DMS 273 treated with DMSO at 0.1 percent for 48 hours (cell line): ENCODE measurements around the gene GPS2.
"Not testable (repeated sequence)": the region's sequence is repeated elsewhere in the genome, so short reads cannot be mapped to it uniquely, and the experiment has no call there.

ENCODE experiments used
- DNase-seq: peaks from one replicate; lab custom pipeline; 2025; lab: John Stamatoyannopoulos, UW

The GPS2 gene

DNA sequence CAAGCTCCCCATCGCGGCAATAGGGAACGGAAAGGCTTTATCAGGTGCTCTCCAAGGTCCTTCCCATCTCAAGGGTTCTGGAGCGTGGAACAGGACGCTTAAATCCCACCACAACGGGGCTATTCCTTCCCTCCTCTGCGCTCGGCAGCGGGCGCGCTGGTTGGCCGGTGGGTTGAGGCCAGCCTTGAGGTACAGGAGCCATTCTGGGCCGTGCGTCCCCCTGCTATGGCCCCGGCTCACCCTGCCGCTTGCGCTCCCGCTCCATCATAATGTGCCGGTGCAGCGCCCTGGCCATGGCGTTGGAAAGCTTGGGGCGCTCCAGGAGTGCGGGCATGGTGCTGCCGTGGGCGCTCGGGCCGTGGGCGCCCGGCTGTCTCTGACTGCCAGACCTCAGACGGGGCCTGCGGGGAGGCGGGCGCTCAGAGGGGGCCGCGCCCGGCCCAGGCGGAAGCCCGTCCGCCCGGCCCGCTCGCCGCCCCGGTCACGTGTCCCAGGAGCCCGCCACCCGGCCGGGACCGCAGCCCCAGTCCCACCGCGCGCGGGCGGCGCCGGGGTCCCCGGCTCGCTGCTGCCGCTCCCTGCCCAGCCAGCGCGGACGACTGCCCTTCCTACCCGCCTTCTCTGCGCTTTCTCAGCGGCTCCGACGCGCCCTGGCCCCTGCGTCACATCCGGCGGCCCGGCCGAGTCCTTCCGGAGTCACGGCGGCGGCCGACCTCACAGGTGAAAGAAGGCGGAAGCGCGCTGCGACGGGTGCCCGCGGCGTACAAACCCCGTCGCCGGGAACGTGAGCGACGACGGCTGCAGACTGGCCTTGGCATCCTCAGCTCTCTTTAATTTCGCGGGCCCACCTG lies at the start of gene GPS2:
TSS of gene GPS2 (minus strand) at position 642 of the 851 bp plus-strand sequence. CDS start at position 334, 308 bp downstream.
- no peak for DNase-seq

- no peak for DNase-seq
Measured at GRCh38 chr17:7363311-7363710, 48.2 kb upstream of the GPS2 start.

GRCh38 chr17:7361906-7362305 lies 46.7 kb upstream of the GPS2 start:
- DNase-seq: no peak

- DNase-seq: no peak
Measured at GRCh38 chr17:7357381-7357780, 42.2 kb upstream of the GPS2 start.

GRCh38 chr17:7356756-7357155 lies 41.6 kb upstream of the GPS2 start:
- no peak for DNase-seq

DNA sequence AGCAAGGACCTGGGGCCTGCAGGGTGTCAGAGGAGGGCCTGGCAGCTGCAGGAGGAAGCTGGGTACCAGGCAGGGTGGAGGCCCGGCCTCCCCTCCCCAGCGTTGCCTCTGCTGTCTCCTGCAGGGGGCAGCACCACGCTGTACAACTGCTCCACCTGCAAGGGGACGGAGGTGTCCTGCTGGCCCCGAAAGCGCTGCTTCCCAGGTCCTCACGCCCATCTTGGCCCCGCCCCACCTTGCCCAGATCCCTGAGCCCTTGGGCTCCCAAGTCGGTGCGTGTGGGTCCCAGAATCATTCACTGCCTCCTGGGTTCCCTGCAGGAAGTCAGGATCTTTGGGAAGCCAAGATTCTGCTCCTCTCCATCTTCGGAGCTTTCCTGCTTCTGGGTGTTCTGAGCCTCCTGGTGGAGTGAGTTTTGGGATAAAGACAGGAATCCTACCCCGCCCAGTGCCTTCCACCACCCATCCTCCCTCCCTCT lies 41.0 kb upstream of the GPS2 start:
- no peak for DNase-seq

GRCh38 chr17:7355573-7355972 lies 40.4 kb upstream of the GPS2 start:
- DNase-seq: no peak

GRCh38 chr17:7355053-7355452 lies 39.9 kb upstream of the GPS2 start, which contains the start of gene TMEM95:
TSS of gene TMEM95 (plus strand) at chr17:7355156. CDS start at chr17:7355205, 49 bp downstream.
- DNase-seq: no peak

DNA sequence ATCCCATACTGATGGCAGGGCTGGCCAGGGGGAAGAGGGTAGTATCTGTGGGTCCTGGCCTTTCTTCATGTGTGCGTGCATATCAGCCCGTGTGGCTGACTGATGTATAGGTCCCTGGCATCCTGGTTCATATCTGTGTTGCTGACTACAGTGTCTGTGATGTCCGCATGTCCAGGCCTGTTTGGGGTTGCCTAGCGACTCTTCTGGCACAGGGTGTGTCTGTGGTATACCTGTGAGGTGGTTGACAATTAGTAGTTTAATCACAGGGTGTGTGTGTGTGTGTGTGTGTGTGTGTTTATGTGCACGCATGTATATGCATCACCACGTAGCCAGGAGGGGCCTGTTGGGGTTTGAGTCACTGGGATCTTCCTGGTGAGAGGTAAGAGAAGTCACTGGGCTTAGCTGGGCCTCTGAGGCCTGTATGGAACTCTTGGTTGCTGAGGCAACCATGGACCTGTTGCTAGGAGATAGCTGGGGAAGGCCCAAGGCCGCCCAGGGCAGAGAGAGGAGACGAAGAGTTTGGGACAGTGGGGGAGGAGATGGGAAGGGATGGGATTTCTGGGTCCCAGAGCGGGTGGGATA lies 39.2 kb upstream of the GPS2 start:
- no peak for DNase-seq

GRCh38 chr17:7352910-7353635 lies 37.9 kb upstream of the GPS2 start:
- no peak for DNase-seq

GRCh38 chr17:7352503-7352889 lies 37.3 kb upstream of the GPS2 start:
- no peak for DNase-seq

- DNase-seq: no peak
Measured at GRCh38 chr17:7351665-7352502, 36.7 kb upstream of the GPS2 start, which contains the start of gene KCTD11. TSS of gene KCTD11 (plus strand) at chr17:7352162.

DNA sequence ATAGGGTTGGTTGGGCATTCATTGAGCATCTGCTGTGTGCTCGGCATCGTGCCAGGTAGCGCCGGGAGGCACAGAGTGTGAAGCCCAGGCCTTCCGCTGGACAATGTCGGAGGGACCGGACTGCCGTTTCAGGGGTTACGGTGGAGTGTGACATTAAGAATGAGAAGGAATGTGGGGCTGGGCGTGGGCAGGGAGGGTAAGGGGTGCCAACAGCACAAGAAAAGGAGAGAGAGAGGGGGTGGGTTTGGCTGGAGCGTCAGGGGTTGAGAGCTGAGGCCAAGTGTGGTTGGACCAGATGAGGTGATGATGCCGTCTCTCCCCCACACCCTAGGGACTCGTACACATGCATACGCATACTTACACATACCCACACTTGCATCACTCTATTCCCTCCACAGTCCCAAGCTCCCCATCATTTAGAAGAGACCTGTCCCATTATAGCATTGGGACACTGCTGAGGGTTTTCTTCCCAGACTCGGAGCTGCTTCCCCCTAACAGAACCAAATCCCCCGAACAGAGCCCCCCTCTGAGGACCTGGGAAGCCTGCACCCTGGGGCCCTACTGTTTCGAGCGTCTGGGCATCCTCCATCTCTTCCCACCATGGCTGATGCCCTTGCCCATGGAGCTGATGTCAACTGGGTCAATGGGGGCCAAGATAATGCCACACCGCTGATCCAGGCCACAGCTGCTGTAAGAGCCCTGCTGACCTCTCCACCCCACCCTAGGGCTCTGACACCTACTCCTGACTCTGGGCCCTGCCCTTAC lies 33.5 kb upstream of the GPS2 start:
- DNase-seq: no peak

DNA sequence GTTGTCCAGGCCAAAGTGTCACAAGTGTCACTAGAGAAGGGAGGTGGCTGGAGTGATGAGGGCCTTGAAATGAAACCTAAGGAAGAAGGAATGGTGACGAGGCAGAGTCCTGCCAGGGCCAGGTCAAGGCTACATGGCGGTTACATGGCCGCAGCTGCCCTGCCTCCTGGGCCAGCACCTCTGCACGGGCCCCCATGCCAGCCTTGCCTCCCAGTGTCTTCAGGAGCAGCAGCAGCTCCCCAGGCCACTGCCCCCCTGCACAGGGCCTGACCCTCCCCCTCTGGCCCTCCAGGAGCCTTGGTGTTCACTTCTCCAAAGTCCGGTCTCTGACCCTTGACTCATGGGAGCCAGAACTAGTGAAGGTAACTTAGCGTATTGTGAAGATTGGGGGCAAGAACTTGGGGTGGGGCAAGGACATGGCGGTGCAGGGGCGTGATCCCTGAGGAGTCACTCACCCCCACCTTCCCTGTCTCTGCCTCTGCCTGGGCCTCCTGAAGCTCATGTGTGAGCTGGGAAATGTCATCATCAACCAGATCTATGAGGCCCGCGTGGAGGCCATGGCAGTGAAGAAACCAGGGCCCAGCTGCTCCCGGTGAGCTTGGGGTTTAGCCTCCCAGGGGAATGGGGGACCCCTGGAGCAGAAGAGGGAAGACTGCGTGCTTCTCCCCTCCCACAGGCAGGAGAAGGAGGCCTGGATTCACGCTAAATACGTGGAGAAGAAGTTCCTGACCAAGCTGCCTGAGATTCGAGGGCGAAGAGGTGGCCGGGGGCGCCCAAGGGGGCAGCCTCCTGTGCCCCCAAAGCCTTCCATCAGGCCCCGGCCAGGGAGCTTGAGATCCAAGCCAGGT lies 32.7 kb upstream of the GPS2 start:
- DNase-seq: no peak

GRCh38 chr17:7346761-7347614 lies 31.8 kb upstream of the GPS2 start:
- no peak for DNase-seq

DNA sequence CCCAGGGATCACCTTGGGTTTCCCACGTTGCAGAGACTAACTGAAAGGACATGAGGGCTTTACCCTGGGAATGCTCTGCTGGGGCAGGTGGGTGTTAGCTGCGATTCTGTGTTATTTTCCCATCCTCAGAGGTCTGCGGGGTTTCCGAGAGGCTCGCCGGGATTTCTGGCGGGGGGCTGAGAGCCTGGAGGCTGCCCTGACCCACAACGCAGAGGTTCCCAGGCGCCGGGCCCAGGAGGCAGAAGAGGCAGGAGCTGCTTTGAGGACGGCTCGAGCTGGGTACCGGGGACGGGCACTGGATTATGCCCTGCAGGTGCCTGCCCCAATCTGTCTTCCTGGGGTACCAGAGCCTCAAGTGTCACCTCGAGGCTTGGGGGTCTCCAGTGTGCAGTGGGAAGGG lies 28.1 kb upstream of the GPS2 start:
- no peak for DNase-seq

- DNase-seq: no peak
Measured at GRCh38 chr17:7341842-7342241, 26.7 kb upstream of the GPS2 start.

DNA sequence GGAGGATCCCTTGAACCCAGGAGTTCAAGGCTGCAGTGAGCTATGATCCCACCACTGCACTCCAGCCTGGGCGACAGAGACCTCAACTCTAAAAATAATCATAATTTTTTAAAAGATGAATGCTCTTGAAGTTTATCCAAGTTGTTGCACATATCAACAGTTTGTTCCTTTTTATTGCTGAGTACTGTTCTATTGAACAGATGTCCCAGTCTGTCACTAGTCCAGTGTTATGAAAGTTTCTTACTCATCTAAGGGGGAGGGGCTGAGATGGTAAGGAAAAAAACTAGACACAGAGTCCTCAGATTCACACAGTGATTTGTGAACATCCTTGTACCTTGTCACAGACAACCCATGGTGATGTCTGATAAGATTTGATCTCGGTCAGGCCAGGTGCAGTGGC lies 25.0 kb upstream of the GPS2 start:
- no peak for DNase-seq

DNA sequence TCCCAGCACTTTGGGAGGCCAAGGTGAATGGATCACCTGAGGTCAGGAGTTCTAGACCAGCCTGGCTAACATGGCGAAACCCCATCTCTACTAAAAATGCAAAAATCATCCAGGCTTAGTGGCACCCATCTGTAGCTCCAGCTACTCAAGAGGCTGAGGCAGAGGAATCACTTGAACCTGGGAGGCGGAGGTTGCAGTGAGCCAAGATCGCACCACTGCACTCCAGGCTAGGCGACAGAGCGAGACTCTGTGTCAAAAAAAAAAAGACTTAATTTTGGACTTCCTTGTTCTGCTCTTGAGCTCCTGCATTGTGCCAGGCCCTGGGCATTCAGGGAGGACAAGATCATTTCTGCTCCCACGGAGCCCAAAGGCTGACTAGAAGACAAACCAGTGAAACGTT lies 22.4 kb upstream of the GPS2 start:
- not testable (repeated sequence) for DNase-seq
